ENCODE data around the gene MCM7. TPM values are rescaled to one million over a fixed set of nuclear protein-coding genes. Genes with fewer than 3 reads are reported as not detected.
A peak's percentile ranks its signal among the peaks of the same experiment; 100 is the strongest.

The MCM7 gene
- total RNA-seq, 4 donors from 2014 or later, result 28.9 to 41.0 (median 35.8) TPM

DNA sequence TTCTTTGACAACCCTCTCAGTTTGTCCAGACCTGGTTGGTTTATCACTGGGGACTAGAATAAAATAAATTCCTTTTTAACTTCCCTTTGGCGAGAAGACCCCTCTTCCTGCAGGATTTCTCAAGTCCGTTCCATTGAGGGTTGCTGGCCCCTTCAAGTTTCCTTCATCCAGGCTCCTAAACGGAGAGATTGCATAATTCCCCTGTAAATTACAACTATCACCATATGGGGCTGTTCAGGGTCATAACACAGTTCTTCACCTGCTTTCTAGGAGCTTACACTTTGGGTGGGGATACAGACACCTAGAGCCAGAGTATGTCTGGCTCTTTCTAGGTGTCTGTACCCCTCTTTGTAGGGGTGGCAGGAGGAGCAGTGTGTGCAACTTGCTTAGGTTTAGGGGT lies 15.7 kb downstream of the MCM7 start:
- H3K27me3 ChIP-seq, result no peaks in the 10 kb centered on the region
- H3K4me1 ChIP-seq, result peaks cover 0 to 39% (median 22%) of the 10 kb centered on the region in 4 donors
- no peaks in the 10 kb centered on the region for H3K9me3 ChIP-seq
- no peak overlapping the region for H3K4me3 ChIP-seq
- peaks cover 0 to 5% (median 0%) of the 10 kb centered on the region in 3 donors for H3K36me3 ChIP-seq
- H3K27ac ChIP-seq, result no peak overlapping the region
- 46 to 60% methylated on average over 3 of the region's 3 CpGs for WGBS, 2 donors
- TF ChIP-seq, protein P1, sequence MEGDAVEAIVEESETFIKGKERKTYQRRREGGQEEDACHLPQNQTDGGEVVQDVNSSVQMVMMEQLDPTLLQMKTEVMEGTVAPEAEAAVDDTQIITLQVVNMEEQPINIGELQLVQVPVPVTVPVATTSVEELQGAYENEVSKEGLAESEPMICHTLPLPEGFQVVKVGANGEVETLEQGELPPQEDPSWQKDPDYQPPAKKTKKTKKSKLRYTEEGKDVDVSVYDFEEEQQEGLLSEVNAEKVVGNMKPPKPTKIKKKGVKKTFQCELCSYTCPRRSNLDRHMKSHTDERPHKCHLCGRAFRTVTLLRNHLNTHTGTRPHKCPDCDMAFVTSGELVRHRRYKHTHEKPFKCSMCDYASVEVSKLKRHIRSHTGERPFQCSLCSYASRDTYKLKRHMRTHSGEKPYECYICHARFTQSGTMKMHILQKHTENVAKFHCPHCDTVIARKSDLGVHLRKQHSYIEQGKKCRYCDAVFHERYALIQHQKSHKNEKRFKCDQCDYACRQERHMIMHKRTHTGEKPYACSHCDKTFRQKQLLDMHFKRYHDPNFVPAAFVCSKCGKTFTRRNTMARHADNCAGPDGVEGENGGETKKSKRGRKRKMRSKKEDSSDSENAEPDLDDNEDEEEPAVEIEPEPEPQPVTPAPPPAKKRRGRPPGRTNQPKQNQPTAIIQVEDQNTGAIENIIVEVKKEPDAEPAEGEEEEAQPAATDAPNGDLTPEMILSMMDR (IDR thresholded peaks at IDR 0.05), result no peak
- TF ChIP-seq POLR2A (IDR thresholded peaks at IDR 0.05) (no peak), EP300 (IDR thresholded peaks at IDR 0.05) (no peak)
- DNase-seq (ENCODE audit: low spot score in 2 of 2), result no peak

- peaks cover 0 to 45% (median 31%) of the 10 kb centered on the region in 4 donors for H3K4me1 ChIP-seq
- 64 to 67% methylated on average over 4 of the region's 4 CpGs for WGBS, 2 donors
- no peak overlapping the region for H3K4me3 ChIP-seq
- peak overlapping the region in 1 of 4 donors; percentile 76 for H3K27ac ChIP-seq
- TF ChIP-seq, protein P1 (IDR thresholded peaks at IDR 0.05), result no peak
- TF ChIP-seq POLR2A (IDR thresholded peaks at IDR 0.05), result no peak
- TF ChIP-seq EP300 (IDR thresholded peaks at IDR 0.05), result no peak
- DNase-seq (ENCODE audit: low spot score in 2 of 2), result no peak
- peaks cover 0 to 15% (median 0%) of the 10 kb centered on the region in 3 donors for H3K36me3 ChIP-seq
- H3K27me3 ChIP-seq, result no peaks in the 10 kb centered on the region
- no peaks in the 10 kb centered on the region for H3K9me3 ChIP-seq
Measured at GRCh38 chr7:100082978-100083377, 18.2 kb downstream of the MCM7 start.

- H3K27me3 ChIP-seq, result no peaks in the 10 kb centered on the region
- H3K4me1 ChIP-seq, result peaks cover 0 to 52% (median 31%) of the 10 kb centered on the region in 4 donors
- peak; percentile 96 to 97 for DNase-seq (ENCODE audit: low spot score in 2 of 2)
- no peaks in the 10 kb centered on the region for H3K9me3 ChIP-seq
- peak in 1 of 2 donors; percentile 95 for TF ChIP-seq EP300 (IDR thresholded peaks at IDR 0.05)
- TF ChIP-seq, protein P1 (IDR thresholded peaks at IDR 0.05), result peak; percentile 92 to 98 (median 96)
- TF ChIP-seq POLR2A (IDR thresholded peaks at IDR 0.05), result peak; percentile 14 to 52
- 1% methylated on average over 39 to 54 of the region's 55 CpGs for WGBS, 2 donors
- peak within 1 kb of the TSS; percentile 44 to 94 (median 84) for H3K27ac ChIP-seq
- H3K4me3 ChIP-seq, result peak within 1 kb of the TSS; percentile 71 to 96 (median 74)
- H3K36me3 ChIP-seq, result peaks cover 5 to 29% (median 6%) of the 10 kb centered on the region in 3 donors
Measured at GRCh38 chr7:100081535-100082102, 19.6 kb downstream of the MCM7 start, which contains the start of gene ZNF3. TSS of gene ZNF3 (minus strand) at chr7:100081723. CDS start at chr7:100077357, 4,366 bp downstream.

DNA sequence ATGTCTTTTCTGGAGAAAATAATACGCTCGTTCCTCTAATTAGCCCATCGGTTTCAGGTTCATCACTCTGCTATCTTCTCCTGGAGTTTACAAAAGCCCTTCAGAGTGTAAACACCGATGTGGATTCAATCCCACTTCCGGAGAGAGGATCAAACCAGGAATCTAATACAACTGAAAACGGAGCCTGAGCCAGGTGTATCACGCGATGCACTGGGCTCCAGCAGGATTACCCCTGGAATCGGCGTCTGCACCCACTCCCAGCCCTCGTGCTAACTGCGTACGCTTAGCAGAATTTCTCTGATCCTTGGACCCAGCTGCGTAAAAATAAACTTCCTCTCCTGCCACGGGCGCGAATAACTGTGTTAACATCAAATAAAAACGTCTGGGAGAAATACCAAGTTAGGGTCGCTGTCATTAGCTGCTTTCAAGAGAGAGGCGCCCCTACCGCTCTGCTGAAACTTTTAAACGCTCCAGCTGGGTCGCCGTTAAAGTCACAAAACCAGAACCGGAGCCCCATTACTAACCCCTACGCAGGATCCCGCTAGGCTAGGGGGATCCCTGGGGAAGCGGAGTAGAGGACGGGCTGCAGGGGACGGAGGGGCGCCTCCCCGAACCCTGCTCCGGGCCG lies 20.2 kb downstream of the MCM7 start:
- Histone ChIP-seq H3K27ac (peak overlapping the region; percentile 44 to 94 (median 84)), H3K4me3 (peak overlapping the region; percentile 71 to 96 (median 74)), H3K4me1 (peaks cover 0 to 52% (median 31%) of the 10 kb centered on the region in 4 donors), H3K9me3 (no peaks in the 10 kb centered on the region), H3K36me3 (peaks cover 5 to 35% (median 11%) of the 10 kb centered on the region in 3 donors), H3K27me3 (no peaks in the 10 kb centered on the region)
- TF ChIP-seq POLR2A (IDR thresholded peaks at IDR 0.05), result no peak
- no peak for TF ChIP-seq EP300 (IDR thresholded peaks at IDR 0.05)
- TF ChIP-seq, protein P1 (IDR thresholded peaks at IDR 0.05), result no peak
- 1 to 2% methylated on average over 24 to 28 of the region's 34 CpGs for WGBS, 2 donors
- no peak for DNase-seq (ENCODE audit: low spot score in 2 of 2)

GRCh38 chr7:100079024-100079560 lies 22.1 kb downstream of the MCM7 start:
- H3K27ac ChIP-seq, result peak overlapping the region in 2 of 4 donors; percentile 52 to 94
- no peak overlapping the region for H3K4me3 ChIP-seq
- H3K9me3 ChIP-seq, result no peaks in the 10 kb centered on the region
- no peaks in the 10 kb centered on the region for H3K27me3 ChIP-seq
- H3K36me3 ChIP-seq, result peaks cover 5 to 54% (median 20%) of the 10 kb centered on the region in 3 donors
- H3K4me1 ChIP-seq, result peaks cover 0 to 52% (median 31%) of the 10 kb centered on the region in 4 donors
- TF ChIP-seq EP300 (IDR thresholded peaks at IDR 0.05), result peak in 1 of 2 donors; percentile 15
- TF ChIP-seq, protein P1 (IDR thresholded peaks at IDR 0.05), result no peak
- DNase-seq (ENCODE audit: low spot score in 2 of 2), result no peak
- 34 to 49% methylated on average over 7 of the region's 7 CpGs for WGBS, 2 donors

All from tibial nerve (tissue), 4 donors.